Measurements from ENCODE around the gene MPP3.

DNA sequence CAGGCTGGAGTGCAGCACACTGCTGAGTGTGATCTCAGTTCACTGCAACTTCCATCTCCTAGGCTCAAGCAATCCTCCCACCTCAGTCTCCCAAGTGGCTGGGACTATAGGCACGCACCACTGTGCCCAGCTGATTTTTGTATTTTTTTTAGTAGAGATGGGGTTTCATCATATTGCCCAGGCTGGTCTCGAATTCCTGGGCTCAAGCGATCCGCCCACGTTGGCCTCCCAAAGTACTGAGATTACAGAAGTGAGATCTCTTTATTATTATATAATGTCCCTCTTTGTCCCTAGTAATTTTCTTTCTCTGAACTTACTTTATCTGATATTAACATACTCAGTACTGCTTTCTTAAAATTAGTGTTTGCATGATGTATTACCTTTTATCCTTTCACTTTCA, 44.4 kb downstream of the MPP3 start:
- TF ChIP-seq, protein P1, sequence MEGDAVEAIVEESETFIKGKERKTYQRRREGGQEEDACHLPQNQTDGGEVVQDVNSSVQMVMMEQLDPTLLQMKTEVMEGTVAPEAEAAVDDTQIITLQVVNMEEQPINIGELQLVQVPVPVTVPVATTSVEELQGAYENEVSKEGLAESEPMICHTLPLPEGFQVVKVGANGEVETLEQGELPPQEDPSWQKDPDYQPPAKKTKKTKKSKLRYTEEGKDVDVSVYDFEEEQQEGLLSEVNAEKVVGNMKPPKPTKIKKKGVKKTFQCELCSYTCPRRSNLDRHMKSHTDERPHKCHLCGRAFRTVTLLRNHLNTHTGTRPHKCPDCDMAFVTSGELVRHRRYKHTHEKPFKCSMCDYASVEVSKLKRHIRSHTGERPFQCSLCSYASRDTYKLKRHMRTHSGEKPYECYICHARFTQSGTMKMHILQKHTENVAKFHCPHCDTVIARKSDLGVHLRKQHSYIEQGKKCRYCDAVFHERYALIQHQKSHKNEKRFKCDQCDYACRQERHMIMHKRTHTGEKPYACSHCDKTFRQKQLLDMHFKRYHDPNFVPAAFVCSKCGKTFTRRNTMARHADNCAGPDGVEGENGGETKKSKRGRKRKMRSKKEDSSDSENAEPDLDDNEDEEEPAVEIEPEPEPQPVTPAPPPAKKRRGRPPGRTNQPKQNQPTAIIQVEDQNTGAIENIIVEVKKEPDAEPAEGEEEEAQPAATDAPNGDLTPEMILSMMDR (IDR thresholded peaks at IDR 0.05), result no peak
- TF ChIP-seq POLR2A (IDR thresholded peaks at IDR 0.05) (no peak), EP300 (IDR thresholded peaks at IDR 0.05) (no peak)

Measured in tibial nerve (tissue), 4 donors.